ENCODE data around the gene SRPK2. TPM values are rescaled to one million over a fixed set of nuclear protein-coding genes. Genes with fewer than 3 reads are reported as not detected.

The SRPK2 gene
- total and polyA plus RNA-seq, 2 donors (not counting 1 experiment from before 2014, with no cell fraction given) = 15.2 to 108 TPM

DNA sequence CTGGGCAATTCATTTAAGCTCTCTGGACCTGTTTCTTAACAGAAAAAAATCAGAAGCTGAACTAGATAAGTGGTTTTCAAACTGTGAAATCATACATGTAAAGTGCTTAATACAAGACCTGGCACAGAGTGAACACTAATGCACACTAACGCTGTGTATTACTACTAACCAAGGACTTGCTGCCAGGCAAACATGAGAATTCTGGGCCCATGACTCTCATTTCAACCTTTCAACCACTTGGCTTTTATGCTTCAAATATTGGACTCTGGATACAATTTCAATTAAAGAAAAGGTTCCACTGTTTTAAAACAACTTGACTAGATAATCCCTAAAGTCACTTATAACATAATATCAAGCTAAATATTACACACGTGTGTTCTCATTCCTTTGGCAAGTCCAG, 73.4 kb downstream of the SRPK2 start:
- H3K27me3 ChIP-seq (replicated peaks in 1 of 4; ENCODE audit: control extremely low read depth in 1 of 4, control insufficient read depth in 3 of 4, insufficient read depth in 4 of 4, low read length in 3 of 4) = no peaks in the 10 kb centered on the region
- ChIA-PET POLR2A (no interaction called here), CTCF (no interaction called here)
- peaks cover 93% of the 10 kb centered on the region for H3K79me2 ChIP-seq (ENCODE audit: control insufficient read depth, insufficient read depth, low read length)
- TF ChIP-seq, protein P1, sequence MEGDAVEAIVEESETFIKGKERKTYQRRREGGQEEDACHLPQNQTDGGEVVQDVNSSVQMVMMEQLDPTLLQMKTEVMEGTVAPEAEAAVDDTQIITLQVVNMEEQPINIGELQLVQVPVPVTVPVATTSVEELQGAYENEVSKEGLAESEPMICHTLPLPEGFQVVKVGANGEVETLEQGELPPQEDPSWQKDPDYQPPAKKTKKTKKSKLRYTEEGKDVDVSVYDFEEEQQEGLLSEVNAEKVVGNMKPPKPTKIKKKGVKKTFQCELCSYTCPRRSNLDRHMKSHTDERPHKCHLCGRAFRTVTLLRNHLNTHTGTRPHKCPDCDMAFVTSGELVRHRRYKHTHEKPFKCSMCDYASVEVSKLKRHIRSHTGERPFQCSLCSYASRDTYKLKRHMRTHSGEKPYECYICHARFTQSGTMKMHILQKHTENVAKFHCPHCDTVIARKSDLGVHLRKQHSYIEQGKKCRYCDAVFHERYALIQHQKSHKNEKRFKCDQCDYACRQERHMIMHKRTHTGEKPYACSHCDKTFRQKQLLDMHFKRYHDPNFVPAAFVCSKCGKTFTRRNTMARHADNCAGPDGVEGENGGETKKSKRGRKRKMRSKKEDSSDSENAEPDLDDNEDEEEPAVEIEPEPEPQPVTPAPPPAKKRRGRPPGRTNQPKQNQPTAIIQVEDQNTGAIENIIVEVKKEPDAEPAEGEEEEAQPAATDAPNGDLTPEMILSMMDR (IDR thresholded peaks at IDR 0.05) = no peak
- no peak for TF ChIP-seq EZH2 (IDR thresholded peaks at IDR 0.05; ENCODE audit: borderline replicate concordance, insufficient read depth, low read depth, low read length, poor library complexity, severe bottlenecking)
- no peaks in the 10 kb centered on the region for H3K9me3 Mint-ChIP-seq (ENCODE audit: insufficient read depth)
- WGBS (ENCODE audit: insufficient coverage) = 83% methylated on average over 1 of the region's 2 CpGs
- H3K36me3 ChIP-seq (replicated peaks in 1 of 2; ENCODE audit: control extremely low read depth in 1 of 2, control insufficient read depth in 1 of 2, extremely low read depth in 1 of 2, insufficient read depth in 2 of 2, low read length in 1 of 2) = no peaks in the 10 kb centered on the region
- peaks cover under 1 to 6% of the 10 kb centered on the region in 2 donors for H3K4me1 ChIP-seq (ENCODE audit: control insufficient read depth in 2 of 2, insufficient read depth in 2 of 2, low read length in 2 of 2)
- no peak overlapping the region for H3K4me3 Mint-ChIP-seq
- H2AFZ ChIP-seq (ENCODE audit: insufficient read depth, low read depth, low read length, poor library complexity, severe bottlenecking) = no peak overlapping the region
- H3K27me3 Mint-ChIP-seq = no peaks in the 10 kb centered on the region
- no peak for ATAC-seq (ENCODE audit: low read depth)
- H3K4me3 ChIP-seq (ENCODE audit: control extremely low read depth in 1 of 5, extremely low read depth in 1 of 5, insufficient read depth in 1 of 5, low read depth in 2 of 5, low read length in 4 of 5) = no peak overlapping the region
- no peak for DNase-seq
- no peak overlapping the region for H3K27ac ChIP-seq (ENCODE audit: low read length in 2 of 2)
- peaks cover 54% of the 10 kb centered on the region for H3K4me1 Mint-ChIP-seq
- H3K9me3 ChIP-seq (ENCODE audit: control extremely low read depth in 1 of 3, control insufficient read depth in 2 of 3, insufficient read depth in 1 of 3, low read length in 2 of 3) = no peaks in the 10 kb centered on the region
- no peak overlapping the region for H3K9ac ChIP-seq (ENCODE audit: low read length)
- H3K4me2 ChIP-seq (replicated peaks; ENCODE audit: low read depth, low read length, poor library complexity, severe bottlenecking) = no peak overlapping the region
- no peak overlapping the region for H3K27ac Mint-ChIP-seq
- intact Hi-C loops (cut with micrococcal nuclease) = no loop called here
- H4K20me1 ChIP-seq (ENCODE audit: control insufficient read depth, insufficient read depth, low read length, poor library complexity, severe bottlenecking) = peaks cover 50% of the 10 kb centered on the region

DNA sequence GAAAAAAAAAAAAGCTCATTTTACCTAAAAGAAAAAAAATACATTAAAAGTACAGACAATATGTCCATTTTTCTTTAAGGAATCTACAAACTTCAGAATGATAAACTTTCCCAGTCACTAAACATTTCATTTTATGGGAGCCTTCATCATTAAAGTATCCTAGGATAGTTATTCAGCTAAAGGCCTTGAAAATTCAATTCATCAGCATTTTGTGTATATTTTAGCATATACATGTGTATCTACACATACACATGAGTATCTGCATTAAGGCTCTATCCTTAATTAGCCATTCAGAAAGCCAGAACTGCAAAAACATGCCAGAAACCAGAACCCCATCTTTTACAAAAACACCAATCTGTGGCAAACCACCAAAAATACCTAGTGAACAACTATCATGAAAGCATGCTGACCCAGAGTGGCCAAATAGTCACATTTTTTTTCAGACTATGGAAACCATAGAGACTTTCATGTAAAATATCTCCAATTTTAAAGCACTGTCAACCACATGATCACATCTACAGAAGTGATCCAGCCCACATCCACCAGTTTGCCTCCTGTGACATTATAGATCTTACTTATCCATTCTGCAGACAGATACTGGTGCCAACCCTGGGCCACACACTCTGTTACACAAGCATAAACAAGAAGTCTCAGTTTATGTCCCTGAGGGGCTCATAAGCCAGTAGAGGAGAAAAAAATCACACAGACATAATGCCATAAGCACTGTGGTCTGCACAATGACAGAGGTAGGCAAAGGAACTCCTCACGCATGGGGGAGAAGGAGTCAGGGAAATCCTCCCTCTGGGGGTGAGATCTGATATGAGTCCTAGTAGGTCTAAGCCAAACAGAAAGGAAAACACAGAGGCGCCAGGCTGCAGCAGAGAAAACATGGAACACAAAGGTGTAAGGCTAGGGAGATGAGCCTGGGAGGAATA, 79.2 kb downstream of the SRPK2 start:
- ChIA-PET CTCF (interaction anchor here (1.2 kb wide), 1 partner anchor 121 kb away, joined by 3 read pairs; no protein-coding TSS in a partner anchor), POLR2A (no interaction called here)
- H3K27me3 Mint-ChIP-seq = no peaks in the 10 kb centered on the region
- Histone ChIP-seq H3K36me3 (replicated peaks in 1 of 2; ENCODE audit: control extremely low read depth in 1 of 2, control insufficient read depth in 1 of 2, extremely low read depth in 1 of 2, insufficient read depth in 2 of 2, low read length in 1 of 2) (no peaks in the 10 kb centered on the region), H3K79me2 (ENCODE audit: control insufficient read depth, insufficient read depth, low read length) (peaks cover 80% of the 10 kb centered on the region), H3K9me3 (ENCODE audit: control extremely low read depth in 1 of 3, control insufficient read depth in 2 of 3, insufficient read depth in 1 of 3, low read length in 2 of 3) (no peaks in the 10 kb centered on the region), H2AFZ (ENCODE audit: insufficient read depth, low read depth, low read length, poor library complexity, severe bottlenecking) (no peak overlapping the region), H3K4me2 (replicated peaks; ENCODE audit: low read depth, low read length, poor library complexity, severe bottlenecking) (no peak overlapping the region), H4K20me1 (ENCODE audit: control insufficient read depth, insufficient read depth, low read length, poor library complexity, severe bottlenecking) (peaks cover 59% of the 10 kb centered on the region), H3K4me1 (ENCODE audit: control insufficient read depth in 2 of 2, insufficient read depth in 2 of 2, low read length in 2 of 2) (peaks cover 19 to 23% of the 10 kb centered on the region in 2 donors), H3K9ac (ENCODE audit: low read length) (peak overlapping the region; percentile 20), H3K27ac (ENCODE audit: low read length in 2 of 2) (no peak overlapping the region), H3K4me3 (ENCODE audit: control extremely low read depth in 1 of 5, extremely low read depth in 1 of 5, insufficient read depth in 1 of 5, low read depth in 2 of 5, low read length in 4 of 5) (no peak overlapping the region), H3K27me3 (replicated peaks in 1 of 4; ENCODE audit: control extremely low read depth in 1 of 4, control insufficient read depth in 3 of 4, insufficient read depth in 4 of 4, low read length in 3 of 4) (no peaks in the 10 kb centered on the region)
- H3K9me3 Mint-ChIP-seq (ENCODE audit: insufficient read depth) = peaks cover 3% of the 10 kb centered on the region
- ATAC-seq (ENCODE audit: low read depth) (no peak), DNase-seq (no peak)
- TF ChIP-seq, protein P1 (IDR thresholded peaks at IDR 0.05) = no peak
- TF ChIP-seq EZH2 (IDR thresholded peaks at IDR 0.05; ENCODE audit: borderline replicate concordance, insufficient read depth, low read depth, low read length, poor library complexity, severe bottlenecking) = no peak
- WGBS (ENCODE audit: insufficient coverage) = 88% methylated on average over 1 of the region's 2 CpGs
- peak overlapping the region; percentile 3 for H3K4me3 Mint-ChIP-seq
- peaks cover 54% of the 10 kb centered on the region for H3K4me1 Mint-ChIP-seq
- H3K27ac Mint-ChIP-seq = peak overlapping the region; percentile 23
- intact Hi-C loops (cut with micrococcal nuclease) = no loop called here
